Heart right ventricle (tissue), 16 donors: ENCODE measurements around the gene TVP23A. TPM values are rescaled to one million over a fixed set of nuclear protein-coding genes. Genes with fewer than 3 reads are reported as not detected.

Source experiments
- ATAC-seq, 8 donors: fragments of 200-7000 bp; cut with Tn5 transposase; one replicate each; pipeline ENCODE4 v1.9.1; 2020; ENCODE audit warnings: mild to moderate bottlenecking in 8 of 8, moderate library complexity in 8 of 8, moderate number of reproducible peaks in 1 of 8
- DNase-seq, 2 donors: peaks; one replicate each; pipeline ENCODE4 v3.0.0-alpha.2; 2020
- H3K27ac ChIP-seq, 10 donors: fragments of 200-600 bp; sonication (generic) in 2 of 10; one replicate each; pipeline versions ENCODE4 v1.5.0 to v1.8.0; 2020 to 2022; ENCODE audit warnings: mild to moderate bottlenecking in 3 of 10
- H3K27me3 ChIP-seq, 7 donors: fragments of 200-600 bp; one replicate each; pipeline ENCODE4 v1.8.0; 2021 to 2022; ENCODE audit warnings: mild to moderate bottlenecking in 2 of 7
- H3K36me3 ChIP-seq, 9 donors: fragments of 200-600 bp; sonication (generic) in 1 of 9; one replicate each; pipeline versions ENCODE4 v1.5.0 to v1.8.0; 2020 to 2022; ENCODE audit warnings: mild to moderate bottlenecking in 2 of 9
- H3K4me1 ChIP-seq, 9 donors: fragments of 200-600 bp; sonication (generic) in 1 of 9; one replicate each; pipeline versions ENCODE4 v1.5.0 to v1.8.0; 2020 to 2022; ENCODE audit warnings: mild to moderate bottlenecking in 4 of 9
- H3K4me3 ChIP-seq, 10 donors: fragments of 200-600 bp; sonication (generic) in 2 of 10; one replicate each; pipeline versions ENCODE4 v1.5.0 to v1.8.0; 2020 to 2022; ENCODE audit warnings: mild to moderate bottlenecking in 7 of 10, moderate library complexity in 2 of 10
- H3K9me3 ChIP-seq, 11 donors: fragments of 200-600 bp in 10 of 11; sonication (generic) in 2 of 11; one replicate each; pipeline versions ENCODE4 v1.5.0 to v1.8.0; 2013 to 2022; ENCODE audit warnings: mild to moderate bottlenecking in 2 of 11, control low read depth in 1 of 11, moderate library complexity in 1 of 11
- CTCF ChIP-seq, 9 donors: fragments of 200-600 bp; sonication (generic) in 2 of 9; IDR thresholded peaks; one replicate each; pipeline versions ENCODE4 v1.5.0 to v1.8.0; 2021 to 2022; ENCODE audit warnings: antibody characterized with exemption in 9 of 9, mild to moderate bottlenecking in 5 of 9, moderate library complexity in 1 of 9
- WGBS, 2 donors: extraction: QIAGEN DNeasy Blood & Tissue Kit; methylation state at CpG; one replicate each; pipeline ENCODE4 v1.1.7; 2013; ENCODE audit warnings: inconsistent platforms in 1 of 2; 5-methylcytosine and 5-hydroxymethylcytosine counted together
- intact Hi-C, 10 donors: fragments of 100-400 bp; cut with DNase I; formaldehyde crosslinking; loops; one replicate each; pipeline versions ENCODE4 v1.11.1 to v1.14.2; 2022
- polyA plus RNA-seq, 2 donors: library from polyadenylated mRNA; stranded (reverse); fragments of 200-250 nt; gene quantifications; one replicate each; pipeline ENCODE4 v1.2.3, GENCODE V29; 2013
- total RNA-seq, 10 donors: library from RNA; stranded (reverse); fragmentation: NEBNext Ultra II Directional in 3 of 10; extraction: Animal tissue kit (Norgen Biotek cat#: 25700) in 3 of 10; gene quantifications; one replicate each; pipeline versions ENCODE4 v1.2.1 to v1.2.4, GENCODE V29; 2021 to 2023
- donor health status: Arrhythmogenic right ventricular cardiomyopathy.
- donor health status: ischemic (EF 13 %, LVEDD 7.1; RV severe dilation, severe dysfunction).
- donor health status: healthy with polysubstance abuse.
- donor health status: DM: no; HTN: yes; CAD: no.
- donor health status: DM: no; HTN: no; CAD: no.
- donor health status: ischemic (EF 25% LVEDD 6.9; RV normal size, moderate dysfunction).
- donor health status: ischemic (EF 25% LVEDD 5.7; RV mildly dilated, moderate dysfunction).
- donor health status: healthy.
- donor health status: DM: yes; HTN: yes; CAD: no.
- donor health status: Ischemic cardiomyopathy.
- donor health status: ischemic (EF 35%, LVEDD 5.7; RV mildly dilated, moderate dysfunction).
- donor health status: nonischemic (EF 11% LVEDD 7.7; RV severe dilation, severe dysfunction).
- donor health status: DM: yes; HTN: yes; CAD: no.
- donor health status: PGD.
- donor health status: ischemic (EF 29% LVEDD 5.4; RV normal size, mild dysfunction).
- donor health status: nonischemic (EF 23%, LVEDD 6.1; RV moderate dilation, normal function).

TVP23A gene
- total and polyA plus RNA-seq, 12 donors, result 0.04 to 0.44 (median 0.18) TPM; not detected in 5

GRCh38 chr16:10752843-10753523 is 65.6 kb downstream of the TVP23A start:
- Histone ChIP-seq H3K27ac (peak overlapping the region in 3 of 10 donors; percentile 1 to 78 (median 15)), H3K27me3 (no peaks in the 10 kb centered on the region), H3K4me1 (peaks cover 0 to 65% (median 22%) of the 10 kb centered on the region in 9 donors), H3K9me3 (no peaks in the 10 kb centered on the region), H3K36me3 (peaks cover 0 to 99% (median 16%) of the 10 kb centered on the region in 9 donors), H3K4me3 (no peak overlapping the region)
- WGBS, 2 donors, result 91 to 93% methylated on average over 10 of the region's 10 CpGs
- DNase-seq (peak; percentile 49 to 67), ATAC-seq (peak in 6 of 8 donors; percentile 16 to 53 (median 48))
- TF ChIP-seq CTCF (IDR thresholded peaks at IDR 0.05), result no peak
- intact Hi-C loops, result loop anchor here in 2 of 10 donors (5.0 to 10.0 kb wide), 2 partner anchors 72 to 164 kb away; no protein-coding TSS in a partner anchor

- Histone ChIP-seq H3K9me3 (no peaks in the 10 kb centered on the region), H3K27me3 (no peaks in the 10 kb centered on the region), H3K36me3 (peaks cover 0 to 99% (median 16%) of the 10 kb centered on the region in 9 donors), H3K4me1 (peaks cover 0 to 67% (median 18%) of the 10 kb centered on the region in 9 donors), H3K4me3 (no peak overlapping the region), H3K27ac (peak overlapping the region in 6 of 10 donors; percentile 11 to 78 (median 48))
- TF ChIP-seq CTCF (IDR thresholded peaks at IDR 0.05), result peak in 4 of 9 donors; percentile 18 to 38 (median 34)
- DNase-seq (no peak), ATAC-seq (peak in 7 of 8 donors; percentile 20 to 70 (median 53))
- intact Hi-C loops, result loop anchor here in 2 of 10 donors (5.0 to 10.0 kb wide), 2 partner anchors 74 to 166 kb away; no protein-coding TSS in a partner anchor
- WGBS, 2 donors, result 58 to 61% methylated on average over 13 of the region's 13 CpGs
Observed at GRCh38 chr16:10751291-10751697, 67.3 kb downstream of the TVP23A start.

- DNase-seq (no peak), ATAC-seq (peak in 1 of 8 donors; percentile 13)
- H3K27me3 ChIP-seq, result no peaks in the 10 kb centered on the region
- H3K36me3 ChIP-seq, result peaks cover 0 to 96% (median 16%) of the 10 kb centered on the region in 9 donors
- no peak for TF ChIP-seq CTCF (IDR thresholded peaks at IDR 0.05)
- intact Hi-C loops, result loop anchor here in 2 of 10 donors (5.0 to 10.0 kb wide), 2 partner anchors 74 to 167 kb away; no protein-coding TSS in a partner anchor
- peaks cover 0 to 72% (median 23%) of the 10 kb centered on the region in 9 donors for H3K4me1 ChIP-seq
- H3K4me3 ChIP-seq, result no peak overlapping the region
- WGBS, 2 donors, result 64 to 67% methylated on average over 11 of the region's 11 CpGs
- H3K27ac ChIP-seq, result peak overlapping the region in 7 of 10 donors; percentile 11 to 78 (median 39)
- H3K9me3 ChIP-seq, result no peaks in the 10 kb centered on the region
Observed at GRCh38 chr16:10750793-10751192, 67.8 kb downstream of the TVP23A start.

GRCh38 chr16:10745841-10746240 is 72.8 kb downstream of the TVP23A start:
- 30 to 34% methylated on average over 2 of the region's 2 CpGs for WGBS, 2 donors
- TF ChIP-seq CTCF (IDR thresholded peaks at IDR 0.05), result no peak
- Histone ChIP-seq H3K27me3 (no peaks in the 10 kb centered on the region), H3K4me1 (peaks cover 7 to 61% (median 53%) of the 10 kb centered on the region in 9 donors), H3K36me3 (peaks cover 0 to 47% (median 16%) of the 10 kb centered on the region in 9 donors), H3K9me3 (no peaks in the 10 kb centered on the region), H3K27ac (peak overlapping the region in 8 of 10 donors; percentile 23 to 99 (median 97)), H3K4me3 (no peak overlapping the region)
- intact Hi-C loops, result loop anchor here in 6 of 10 donors (2.0 to 5.0 kb wide), 3 partner anchors 81 to 173 kb away; no protein-coding TSS in a partner anchor
- no peak for ATAC-seq
- no peak for DNase-seq
